Fibroblast of skin of back (primary cell): ENCODE measurements around the gene FBXO24.

Experiments used
- DNase-seq: peaks from one replicate; pipeline ENCODE4 v3.0.0-alpha.2; 2013

Gene FBXO24

GRCh38 chr7:100626055-100626454 is 39.9 kb downstream of the FBXO24 start:
- no peak for DNase-seq

GRCh38 chr7:100626530-100627237 is 40.6 kb downstream of the FBXO24 start:
- DNase-seq = peak; percentile 82

- DNase-seq = no peak
Observed at GRCh38 chr7:100627238-100627549, 41.1 kb downstream of the FBXO24 start.

- DNase-seq = peak; percentile 27
Observed at GRCh38 chr7:100629117-100629716, 43.1 kb downstream of the FBXO24 start.

- DNase-seq = no peak
Observed at GRCh38 chr7:100630066-100630465, 43.9 kb downstream of the FBXO24 start.

- DNase-seq = peak; percentile 53
Observed at GRCh38 chr7:100632951-100633717, 47.0 kb downstream of the FBXO24 start.

- DNase-seq = no peak
Observed at GRCh38 chr7:100639995-100640516, 53.9 kb downstream of the FBXO24 start.

- DNase-seq = no peak
Observed at GRCh38 chr7:100640517-100641440, 54.7 kb downstream of the FBXO24 start.

GRCh38 chr7:100641463-100641859 is 55.3 kb downstream of the FBXO24 start, which contains the start of gene TFR2:
Gene TFR2 (minus strand): TSS chr7:100641552. CDS start chr7:100641509, 43 bp downstream.
- DNase-seq = no peak

- DNase-seq = no peak
Observed at GRCh38 chr7:100641860-100642533, 55.9 kb downstream of the FBXO24 start.

- DNase-seq = no peak
Observed at GRCh38 chr7:100642534-100642907, 56.4 kb downstream of the FBXO24 start.

GRCh38 chr7:100649826-100650565 is 63.9 kb downstream of the FBXO24 start:
- no peak for DNase-seq
